Glomerular endothelial cell (primary cell): ENCODE measurements around the gene SPP1. TPM values are rescaled to one million over a fixed set of nuclear protein-coding genes. Genes with fewer than 3 reads are reported as not detected.
"Not testable (repeated sequence)": the region's sequence is repeated elsewhere in the genome, so short reads cannot be mapped to it uniquely, and the experiment has no call there.

ENCODE experiments used
- DNase-seq: peaks from one replicate; pipeline ENCODE4 v3.0.0-alpha.2; 2011; ENCODE audit warnings: low read depth, low spot score; ENCODE audit errors: extremely low read depth
- total RNA-seq: library from RNA; depleted of rRNA; stranded (reverse); fragments of >200 nt; gene quantifications from 2 replicates; pipeline ENCODE4 v1.2.3, GENCODE V29; 2015

Gene SPP1
- total RNA-seq, 1 donor from 2014 or later = 6.7 TPM

DNA sequence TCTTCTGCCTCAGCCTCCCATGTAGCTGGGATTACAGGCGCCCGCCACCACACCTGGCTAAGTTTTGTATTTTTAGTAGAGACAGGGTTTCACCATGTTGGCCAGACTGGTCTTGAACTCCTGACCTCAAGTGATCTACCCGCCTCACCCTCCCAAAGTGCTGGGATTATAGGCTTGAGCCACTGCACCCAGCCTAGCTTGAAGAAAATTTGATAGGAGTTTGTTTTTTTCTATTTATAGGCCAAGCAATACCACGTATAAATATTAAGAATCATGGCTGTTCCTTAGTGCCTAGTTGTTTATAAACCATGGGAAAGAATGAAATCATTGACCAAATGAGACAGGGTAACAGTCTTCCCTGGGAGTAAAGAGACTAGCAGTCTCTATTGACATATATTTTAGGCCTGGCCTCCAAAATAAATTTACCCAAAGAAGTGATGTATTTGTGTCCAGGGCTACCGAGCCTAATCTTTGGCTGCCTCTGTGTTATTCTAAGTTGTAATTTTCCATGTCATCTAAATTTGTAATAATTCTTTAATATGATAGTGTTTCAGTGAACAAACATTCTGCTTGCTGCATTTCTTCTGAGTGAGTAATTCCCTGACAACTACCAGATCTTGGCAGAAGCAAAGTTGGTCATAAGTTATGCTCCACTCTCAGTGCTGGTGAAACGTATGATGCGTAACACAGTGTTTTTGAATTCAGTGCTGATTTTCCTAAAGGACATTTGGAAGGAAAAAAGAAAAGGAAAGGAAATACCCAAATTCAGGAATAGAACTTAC lies 42.2 kb downstream of the SPP1 start:
- peak; percentile 87 for DNase-seq

GRCh38 chr4:88018466-88018865 lies 43.0 kb downstream of the SPP1 start:
- no peak for DNase-seq

DNA sequence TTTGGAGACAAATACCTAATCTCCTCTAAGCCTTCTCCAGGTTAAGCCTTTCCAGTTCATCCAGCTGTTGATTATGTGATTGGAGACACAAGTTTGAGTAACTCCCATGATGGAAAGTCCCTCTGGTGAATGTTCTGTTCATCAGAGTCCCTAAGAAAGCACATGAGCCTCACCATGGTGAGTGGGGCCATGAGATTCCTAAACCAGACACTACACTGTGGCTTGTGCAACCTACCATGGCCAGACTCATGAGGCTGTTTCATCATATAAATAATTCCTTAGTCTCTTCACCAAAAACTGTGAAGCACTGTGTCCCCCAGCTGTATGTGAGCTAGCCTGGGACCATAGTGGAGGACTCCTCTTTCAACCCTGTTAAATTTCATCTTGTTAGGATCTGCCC lies 46.3 kb downstream of the SPP1 start:
- no peak for DNase-seq

DNA sequence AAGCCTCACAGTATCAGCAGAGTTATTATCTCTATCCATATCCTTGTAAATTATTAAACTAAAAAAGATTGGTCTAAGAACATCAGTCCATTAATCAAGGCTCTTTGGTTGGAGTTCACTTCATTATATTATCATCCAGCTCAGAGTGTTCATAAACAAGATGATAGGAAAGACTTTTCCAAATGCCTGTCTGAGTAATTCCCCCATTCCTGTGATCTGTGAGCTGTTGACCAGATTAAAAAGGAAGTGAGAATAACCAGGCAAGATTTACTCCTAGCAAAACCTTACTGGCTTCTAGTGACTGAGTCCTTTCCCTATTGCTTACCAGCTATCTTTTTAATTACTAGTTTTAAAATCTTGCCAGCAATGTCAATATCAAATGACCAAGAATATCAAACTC lies 46.8 kb downstream of the SPP1 start:
- DNase-seq = no peak

- DNase-seq = not testable (repeated sequence)
Observed at GRCh38 chr4:88025868-88026661, 50.6 kb downstream of the SPP1 start.

DNA sequence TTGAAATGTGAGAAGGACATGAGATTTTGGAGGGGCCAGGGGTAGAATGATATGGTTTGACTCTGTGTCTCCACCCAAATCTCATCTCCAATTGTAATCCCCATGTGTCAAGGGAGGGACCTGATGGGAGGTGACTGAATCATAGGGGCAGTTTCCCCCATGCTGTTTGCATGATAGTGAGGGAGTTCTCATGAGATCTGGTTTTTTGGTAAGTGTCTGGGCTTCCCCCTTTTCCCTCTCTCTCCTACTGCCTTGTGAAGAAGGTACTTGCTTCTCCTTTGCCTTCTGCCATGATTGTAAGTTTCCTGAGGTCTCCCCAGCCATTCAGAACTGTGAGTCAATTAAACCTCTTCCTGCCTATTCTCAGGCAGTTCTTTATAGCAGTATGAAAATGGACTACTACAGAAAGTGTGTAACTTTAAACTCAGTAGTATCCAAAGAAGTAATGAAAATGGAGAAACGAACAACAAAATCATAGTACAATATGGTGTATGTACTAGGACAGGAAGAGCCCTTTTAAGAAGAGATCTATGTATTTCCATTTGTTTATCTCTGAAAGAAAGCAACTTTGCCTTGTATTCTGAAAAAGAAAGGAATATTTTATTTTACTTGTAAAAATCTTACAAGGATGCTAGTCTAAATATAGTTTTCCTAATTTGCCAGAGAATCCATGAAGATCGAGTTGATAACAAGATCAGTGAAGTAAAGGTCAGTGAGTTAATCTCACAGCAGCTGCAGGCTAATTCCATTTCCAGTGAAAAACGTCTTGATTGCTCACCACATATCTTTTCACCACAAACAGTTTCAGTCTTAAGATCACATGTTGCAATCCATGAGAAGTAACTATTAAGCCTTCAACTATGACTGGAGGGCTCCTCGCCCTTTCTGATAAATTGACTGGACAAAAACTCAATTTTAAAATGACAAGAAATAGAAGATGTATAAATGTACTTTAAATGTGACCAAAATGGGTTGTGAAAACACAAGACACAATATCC lies 52.4 kb downstream of the SPP1 start:
- DNase-seq = no peak

- DNase-seq = no peak
Observed at GRCh38 chr4:88028946-88029345, 53.4 kb downstream of the SPP1 start.

DNA sequence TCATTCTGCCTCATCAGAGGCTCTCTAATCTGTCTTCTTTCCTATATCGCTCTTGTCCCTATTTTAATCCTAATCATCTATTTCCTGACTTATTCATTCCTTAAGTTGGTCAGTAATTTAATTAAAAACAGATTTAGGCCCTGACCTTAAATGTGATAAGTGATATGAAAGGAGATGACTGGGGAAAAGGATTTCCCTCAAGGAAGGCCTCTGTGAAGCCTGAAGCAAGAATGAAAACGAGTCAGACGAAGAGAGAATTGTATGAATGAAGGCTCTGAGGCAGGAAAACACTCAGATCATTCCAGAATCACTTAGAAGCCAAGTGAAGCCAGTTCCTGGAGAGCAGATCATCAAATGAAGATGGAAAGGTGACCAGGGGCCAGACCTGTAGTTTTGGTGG lies 54.0 kb downstream of the SPP1 start:
- no peak for DNase-seq

- DNase-seq = no peak
Observed at GRCh38 chr4:88030565-88031310, 55.2 kb downstream of the SPP1 start.

Other genes with a start within 250 kb of the SPP1 start
- not detected in 2 replicates for gene IBSP, start 176.2 kb upstream of the SPP1 start, total RNA-seq
- not detected in 2 replicates for gene MEPE, start 142.7 kb upstream of the SPP1 start, total RNA-seq
- 18.8 and 27.6 TPM in 2 replicates for gene PKD2, start 31.9 kb downstream of the SPP1 start, total RNA-seq
- 12.5 and 14.6 TPM in 2 replicates for gene ABCG2, start 182.9 kb downstream of the SPP1 start, total RNA-seq